Activated effector memory CD4-positive, alpha-beta T cell treated with Interleukin-2 at 50 U/mL for 16 hours (primary cell): ENCODE measurements around the gene CORO7.
"Not testable (repeated sequence)": the region's sequence is repeated elsewhere in the genome, so short reads cannot be mapped to it uniquely, and the experiment has no call there.

ENCODE experiments used
- DNase-seq: peaks from one replicate; pipeline ENCODE4 v3.0.0-alpha.2; 2020

CORO7 gene

GRCh38 chr16:4399001-4399730, 17.2 kb downstream of the CORO7 start:
- no peak for DNase-seq

GRCh38 chr16:4395055-4395726, 21.2 kb downstream of the CORO7 start:
- DNase-seq = no peak

- DNase-seq = not testable (repeated sequence)
These were observed 22.5 kb downstream of the CORO7 start for GRCh38 chr16:4393850-4394249.

- no peak for DNase-seq
These were observed 23.2 kb downstream of the CORO7 start for GRCh38 chr16:4393240-4393600.

GRCh38 chr16:4392382-4393239, 23.8 kb downstream of the CORO7 start:
- no peak for DNase-seq

GRCh38 chr16:4391631-4392381, 24.6 kb downstream of the CORO7 start:
- no peak for DNase-seq

- no peak for DNase-seq
These were observed 25.8 kb downstream of the CORO7 start for GRCh38 chr16:4390266-4391260.

- DNase-seq = no peak
These were observed 27.1 kb downstream of the CORO7 start for GRCh38 chr16:4389051-4389955.

GRCh38 chr16:4388271-4389021, 27.9 kb downstream of the CORO7 start:
- DNase-seq = no peak

GRCh38 chr16:4387781-4388180, 28.6 kb downstream of the CORO7 start:
- no peak for DNase-seq

- no peak for DNase-seq
These were observed 29.3 kb downstream of the CORO7 start for GRCh38 chr16:4386951-4387565.

GRCh38 chr16:4386451-4386805, 30.0 kb downstream of the CORO7 start:
- DNase-seq = no peak

- DNase-seq = no peak
These were observed 30.5 kb downstream of the CORO7 start for GRCh38 chr16:4385789-4386450.

- no peak for DNase-seq
These were observed 31.2 kb downstream of the CORO7 start for GRCh38 chr16:4385066-4385788.

GRCh38 chr16:4384509-4384942, 31.9 kb downstream of the CORO7 start:
- no peak for DNase-seq

- DNase-seq = no peak
These were observed 32.6 kb downstream of the CORO7 start for GRCh38 chr16:4383591-4384444.

GRCh38 chr16:4382795-4383357, 33.5 kb downstream of the CORO7 start:
- DNase-seq = no peak
